ENCODE measurements around the gene CSTB.

- TF ChIP-seq CTCF (IDR thresholded peaks at IDR 0.05; ENCODE audit: insufficient read depth, low read depth, low read length) (no peak), EZH2 (IDR thresholded peaks at IDR 0.05; ENCODE audit: insufficient read depth, low read length) (no peak)
Measured at GRCh38 chr21:43758811-43759210, 17.3 kb downstream of the CSTB start.
